Vagina (tissue), 2 donors: ENCODE measurements around the gene MSI2. TPM values are rescaled to one million over a fixed set of nuclear protein-coding genes. Genes with fewer than 3 reads are reported as not detected.

Source experiments
- DNase-seq, 2 donors: peaks; one replicate each; pipeline ENCODE4 v3.0.0-alpha.2; 2017; ENCODE audit errors: extremely low spot score in 2 of 2
- H3K27ac ChIP-seq: fragments of 200-600 bp; sonication (generic); one replicate; pipeline ENCODE4 v1.5.1; 2019
- H3K27me3 ChIP-seq: fragments of 200-600 bp; sonication (generic); one replicate; pipeline ENCODE4 v1.5.1; 2019
- H3K36me3 ChIP-seq, 2 donors: fragments of 200-600 bp; sonication (generic); one replicate each; pipeline ENCODE4 v1.5.1; 2017 to 2019
- H3K4me1 ChIP-seq: fragments of 200-600 bp; sonication (generic); one replicate; pipeline ENCODE4 v1.5.1; 2019
- H3K4me3 ChIP-seq, 2 donors: fragments of 200-600 bp; sonication (generic); 1 replicate in 1 of 2; 2 replicates in 1 of 2; pipeline ENCODE4 v1.5.1; 2016 to 2019
- H3K9me3 ChIP-seq: fragments of 200-600 bp; sonication (generic); one replicate; pipeline ENCODE4 v1.5.1; 2019
- POLR2A ChIP-seq, 2 donors: fragments of 450-650 bp; IDR thresholded peaks; one replicate each; pipeline ENCODE4 v1.6.1; 2017; ENCODE audit warnings: antibody characterized with exemption in 2 of 2, mild to moderate bottlenecking in 2 of 2, moderate library complexity in 2 of 2
- POLR2AphosphoS5 ChIP-seq, 2 donors: sonication (generic); formaldehyde crosslinking; IDR thresholded peaks; one replicate each; pipeline ENCODE4 v1.9.0; 2017; ENCODE audit warnings: antibody characterized with exemption in 2 of 2, mild to moderate bottlenecking in 2 of 2, low read depth in 1 of 2; ENCODE audit not compliant: insufficient read depth in 1 of 2
- intact Hi-C: fragments of 100-400 bp; cut with DNase I; formaldehyde crosslinking; loops from one replicate; pipeline ENCODE4 v1.15.1; 2023
- total RNA-seq: library from RNA; depleted of rRNA; stranded (reverse); fragments of >200 nt; gene quantifications from one replicate; pipeline ENCODE4 v1.2.3, GENCODE V29; 2016
- TF ChIP-seq, protein P1 (sequence below), 3 experiments: fragments of 450-650 bp in 2 of 3; fragments of 200-600 bp in 1 of 3; sonication (generic) in 1 of 3; IDR thresholded peaks; one replicate each; pipeline ENCODE4 v1.5.1; 2017 to 2019; ENCODE audit warnings: antibody characterized with exemption in 3 of 3, mild to moderate bottlenecking in 2 of 3, moderate library complexity in 2 of 3

Gene MSI2
- total RNA-seq, 1 donor from 2014 or later: 27.3 TPM

DNA sequence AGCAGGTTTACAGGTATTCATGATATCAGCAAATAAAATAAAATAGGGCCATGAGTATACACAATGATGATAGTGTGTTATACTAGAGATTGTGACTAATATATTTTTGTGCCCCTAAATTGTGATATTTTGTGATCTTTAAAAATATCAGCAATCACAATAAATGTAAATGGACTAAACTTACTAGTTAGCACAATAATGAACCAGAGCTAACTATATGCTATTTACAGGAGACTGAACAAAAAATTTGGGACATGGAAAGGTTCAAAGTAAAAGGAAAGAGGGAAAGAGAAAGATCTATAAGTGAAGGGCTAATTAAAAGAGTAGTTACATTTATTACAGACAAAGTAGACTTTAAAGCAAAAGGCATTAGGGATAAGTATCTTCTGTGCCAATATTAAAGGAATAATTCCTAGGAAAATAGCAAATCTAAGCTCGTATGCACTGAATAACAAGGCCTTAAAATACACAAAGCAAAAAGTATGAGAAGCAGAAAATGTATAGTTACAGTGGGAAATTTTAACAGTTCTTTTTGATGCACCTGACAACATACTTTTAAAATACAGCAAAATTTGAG is 5.0 kb upstream of the MSI2 start:
- no peak for TF ChIP-seq POLR2AphosphoS5 (IDR thresholded peaks at IDR 0.05; ENCODE audit: insufficient read depth in 1 of 2, low read depth in 1 of 2)
- TF ChIP-seq, protein P1, sequence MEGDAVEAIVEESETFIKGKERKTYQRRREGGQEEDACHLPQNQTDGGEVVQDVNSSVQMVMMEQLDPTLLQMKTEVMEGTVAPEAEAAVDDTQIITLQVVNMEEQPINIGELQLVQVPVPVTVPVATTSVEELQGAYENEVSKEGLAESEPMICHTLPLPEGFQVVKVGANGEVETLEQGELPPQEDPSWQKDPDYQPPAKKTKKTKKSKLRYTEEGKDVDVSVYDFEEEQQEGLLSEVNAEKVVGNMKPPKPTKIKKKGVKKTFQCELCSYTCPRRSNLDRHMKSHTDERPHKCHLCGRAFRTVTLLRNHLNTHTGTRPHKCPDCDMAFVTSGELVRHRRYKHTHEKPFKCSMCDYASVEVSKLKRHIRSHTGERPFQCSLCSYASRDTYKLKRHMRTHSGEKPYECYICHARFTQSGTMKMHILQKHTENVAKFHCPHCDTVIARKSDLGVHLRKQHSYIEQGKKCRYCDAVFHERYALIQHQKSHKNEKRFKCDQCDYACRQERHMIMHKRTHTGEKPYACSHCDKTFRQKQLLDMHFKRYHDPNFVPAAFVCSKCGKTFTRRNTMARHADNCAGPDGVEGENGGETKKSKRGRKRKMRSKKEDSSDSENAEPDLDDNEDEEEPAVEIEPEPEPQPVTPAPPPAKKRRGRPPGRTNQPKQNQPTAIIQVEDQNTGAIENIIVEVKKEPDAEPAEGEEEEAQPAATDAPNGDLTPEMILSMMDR (IDR thresholded peaks at IDR 0.05): no peak
- TF ChIP-seq POLR2A (IDR thresholded peaks at IDR 0.05): no peak
- intact Hi-C loops: loop anchor here (10.0 kb wide), 1 partner anchor 1536 kb away; no protein-coding TSS in a partner anchor

DNA sequence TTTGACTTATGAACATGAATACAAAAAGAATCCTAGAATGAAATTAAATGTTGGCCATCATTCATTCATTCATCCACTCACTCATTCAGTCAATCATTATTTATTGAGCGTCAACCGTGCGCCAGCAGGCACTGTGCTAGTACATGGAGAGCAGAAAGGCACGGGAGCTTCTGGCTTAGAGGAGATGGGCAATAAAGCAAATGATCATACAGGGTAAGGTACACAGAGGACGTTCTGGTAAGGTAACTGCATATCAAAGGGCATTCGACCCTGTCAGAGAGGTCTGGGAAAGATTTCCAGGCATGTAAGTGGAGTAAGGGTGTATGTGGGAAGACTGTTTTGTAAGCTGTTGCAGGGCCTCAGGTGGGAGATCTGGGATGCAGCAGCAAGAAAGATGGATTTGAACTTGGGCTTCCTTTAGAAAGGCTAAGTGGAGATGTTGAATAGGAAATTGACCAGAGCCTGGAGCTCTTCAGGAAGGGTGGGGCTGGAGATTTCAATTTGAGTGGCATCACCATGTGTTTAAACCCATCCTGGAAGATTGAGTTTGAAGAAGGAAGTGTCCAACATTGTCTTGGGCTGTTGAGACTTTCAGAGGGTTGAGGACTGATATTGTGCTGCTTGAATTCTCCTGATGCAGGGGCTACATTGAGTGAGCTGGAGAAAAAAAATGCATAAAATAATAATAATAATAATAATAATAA is 2.8 kb upstream of the MSI2 start:
- no peak overlapping the region for H3K4me3 ChIP-seq
- no peaks in the 10 kb centered on the region for H3K9me3 ChIP-seq
- no peak overlapping the region for H3K27ac ChIP-seq
- no peaks in the 10 kb centered on the region for H3K36me3 ChIP-seq
- H3K4me1 ChIP-seq: peaks cover 17% of the 10 kb centered on the region
- intact Hi-C loops: loop anchor here (10.0 kb wide), 1 partner anchor 1539 kb away; no protein-coding TSS in a partner anchor
- TF ChIP-seq POLR2A (IDR thresholded peaks at IDR 0.05) (no peak), POLR2AphosphoS5 (IDR thresholded peaks at IDR 0.05; ENCODE audit: insufficient read depth in 1 of 2, low read depth in 1 of 2) (no peak)
- TF ChIP-seq, protein P1 (IDR thresholded peaks at IDR 0.05): no peak
- no peak for DNase-seq
- H3K27me3 ChIP-seq: no peaks in the 10 kb centered on the region

More for the DNA sequence above, 5.0 kb upstream of the MSI2 start:
- Histone ChIP-seq H3K4me3 (no peak overlapping the region), H3K27me3 (no peaks in the 10 kb centered on the region), H3K9me3 (no peaks in the 10 kb centered on the region), H3K36me3 (no peaks in the 10 kb centered on the region), H3K4me1 (peaks cover 4% of the 10 kb centered on the region), H3K27ac (no peak overlapping the region)
- no peak for DNase-seq

DNA sequence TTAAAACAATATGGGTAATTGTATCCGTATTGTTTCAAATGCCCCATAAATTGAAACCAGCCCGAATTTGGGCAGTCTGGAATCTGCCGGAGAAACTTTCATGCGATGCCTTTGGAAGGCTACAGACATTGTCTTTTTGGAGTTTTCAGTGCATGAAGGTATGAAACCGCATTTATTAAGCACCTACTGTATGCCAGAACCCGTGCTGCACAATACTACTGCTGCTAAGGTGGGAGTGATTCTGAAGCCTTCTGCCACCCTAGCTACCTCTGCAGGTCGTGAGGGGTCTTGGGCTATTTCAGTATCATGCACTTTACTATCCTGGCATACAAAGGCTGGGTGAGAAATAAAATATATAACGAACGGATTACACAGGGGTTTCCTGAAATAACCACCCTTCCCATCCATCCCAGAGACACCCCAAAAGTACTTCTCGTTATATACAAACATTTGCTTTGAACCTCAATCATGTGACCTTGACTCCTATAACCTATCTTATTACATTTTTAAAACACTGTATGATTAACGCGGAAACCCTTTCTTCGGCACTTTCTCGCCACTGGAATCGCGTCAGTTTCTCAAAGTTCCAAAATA is 1.0 kb upstream of the MSI2 start:
- Histone ChIP-seq H3K4me1 (peaks cover 29% of the 10 kb centered on the region), H3K27ac (peak overlapping the region; percentile 98), H3K27me3 (no peaks in the 10 kb centered on the region), H3K36me3 (no peaks in the 10 kb centered on the region), H3K9me3 (no peaks in the 10 kb centered on the region), H3K4me3 (peak overlapping the region; percentile 94 to 95)
- DNase-seq: no peak
- TF ChIP-seq, protein P1 (IDR thresholded peaks at IDR 0.05): no peak
- TF ChIP-seq POLR2AphosphoS5 (IDR thresholded peaks at IDR 0.05; ENCODE audit: insufficient read depth in 1 of 2, low read depth in 1 of 2): no peak
- TF ChIP-seq POLR2A (IDR thresholded peaks at IDR 0.05): peak in 1 of 2 donors; percentile 64
- intact Hi-C loops: loop anchor here (10.0 kb wide), 1 partner anchor 1540 kb away; no protein-coding TSS in a partner anchor

DNA sequence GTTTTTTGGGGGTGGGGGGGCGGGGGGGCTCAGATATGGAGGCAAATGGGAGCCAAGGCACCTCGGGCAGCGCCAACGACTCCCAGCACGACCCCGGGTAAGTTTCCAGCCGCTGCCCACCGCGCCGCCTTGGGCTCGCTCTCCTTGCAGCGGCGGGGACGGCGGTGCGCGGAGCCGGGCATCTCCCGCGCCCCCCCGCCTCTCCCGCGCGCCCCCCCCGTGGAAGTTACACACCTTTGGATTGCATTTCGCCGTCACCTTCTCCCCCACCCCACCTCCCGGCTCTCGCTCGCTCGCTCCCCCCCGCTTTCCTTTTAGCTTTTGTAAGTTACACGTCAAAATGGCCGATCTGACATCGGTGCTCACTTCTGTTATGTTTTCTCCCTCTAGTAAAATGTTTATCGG is 387 bp downstream of the MSI2 start:
- no peak for DNase-seq
- Histone ChIP-seq H3K4me3 (peak overlapping the region; percentile 94 to 95), H3K27me3 (no peaks in the 10 kb centered on the region), H3K9me3 (no peaks in the 10 kb centered on the region), H3K4me1 (peaks cover 29% of the 10 kb centered on the region), H3K36me3 (no peaks in the 10 kb centered on the region), H3K27ac (peak overlapping the region; percentile 98)
- intact Hi-C loops: loop anchor here (10.0 kb wide), 1 partner anchor 1542 kb away; no protein-coding TSS in a partner anchor
- TF ChIP-seq, protein P1 (IDR thresholded peaks at IDR 0.05): no peak
- TF ChIP-seq POLR2AphosphoS5 (IDR thresholded peaks at IDR 0.05; ENCODE audit: insufficient read depth in 1 of 2, low read depth in 1 of 2) (no peak), POLR2A (IDR thresholded peaks at IDR 0.05) (no peak)
